MM.1S (cell line): ENCODE results near the gene POLR1D.

Experiments
- CTCF ChIP-seq: fragments of 300-600 bp; sonication (generic); IDR thresholded peaks from 2 replicates; pipeline ENCODE4 v1.5.1; 2016; ENCODE audit warnings: antibody characterized with exemption, low read length, mixed read lengths
- EZH2 ChIP-seq: fragments of 300-600 bp; sonication (generic); optimal IDR thresholded peaks from 2 replicates; pipeline ENCODE3; 2017; ENCODE audit warnings: low read depth, mild to moderate bottlenecking, antibody characterized with exemption, low read length, mixed read lengths

GRCh38 chr13:27657724-27658123 lies 36.0 kb downstream of the POLR1D start:
- no peak for TF ChIP-seq CTCF
- no peak for TF ChIP-seq EZH2
